ENCODE results near the gene DGCR2.
"Not testable (repeated sequence)": the region's sequence is repeated elsewhere in the genome, so short reads cannot be mapped to it uniquely, and the experiment has no call there.

Gene DGCR2

DNA sequence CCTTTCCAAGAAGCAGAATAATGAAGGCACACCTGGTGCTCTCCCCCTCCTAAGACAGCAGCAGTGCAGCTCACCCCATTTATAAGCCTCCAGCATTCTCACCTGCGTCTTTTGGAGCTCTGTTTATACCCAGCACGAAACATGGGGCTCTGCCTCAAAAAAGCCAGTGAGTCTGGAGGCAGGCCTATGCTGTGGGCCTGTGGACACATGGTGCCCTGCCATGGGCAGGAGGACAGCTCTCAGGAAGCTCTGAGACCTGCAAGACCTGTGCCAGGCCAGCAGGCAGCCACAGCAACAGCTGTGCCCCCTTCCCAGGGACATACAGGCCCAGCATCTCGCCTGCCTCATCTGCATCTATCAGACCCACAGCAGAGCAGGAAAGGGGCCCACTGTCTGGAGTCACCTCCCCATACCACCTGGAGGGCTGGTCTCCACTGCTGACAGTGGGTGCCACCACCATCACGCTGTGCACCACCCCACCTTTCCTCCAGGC is 64.2 kb downstream of the DGCR2 start:
- DNase-seq = no peak

DNA sequence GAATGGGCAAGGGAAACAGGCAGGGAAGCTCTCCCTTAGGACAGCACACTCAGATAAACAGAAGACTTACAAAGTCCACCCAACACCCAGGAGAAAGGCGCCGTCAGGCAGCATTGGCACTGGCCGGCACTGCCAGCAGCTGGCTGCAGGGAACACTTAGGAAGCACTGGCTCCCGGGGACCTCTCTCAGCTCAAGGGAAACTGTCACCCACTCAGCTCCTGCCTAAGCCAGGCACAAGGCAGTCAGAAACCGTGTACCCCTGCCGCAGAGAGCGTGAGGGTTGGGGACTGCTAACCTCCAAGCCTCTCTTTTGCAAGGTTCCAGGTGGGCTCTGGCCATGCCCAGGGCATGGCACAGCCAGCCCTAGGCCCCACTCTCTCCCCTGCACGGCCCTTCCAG is 64.7 kb downstream of the DGCR2 start:
- DNase-seq = no peak

DNA sequence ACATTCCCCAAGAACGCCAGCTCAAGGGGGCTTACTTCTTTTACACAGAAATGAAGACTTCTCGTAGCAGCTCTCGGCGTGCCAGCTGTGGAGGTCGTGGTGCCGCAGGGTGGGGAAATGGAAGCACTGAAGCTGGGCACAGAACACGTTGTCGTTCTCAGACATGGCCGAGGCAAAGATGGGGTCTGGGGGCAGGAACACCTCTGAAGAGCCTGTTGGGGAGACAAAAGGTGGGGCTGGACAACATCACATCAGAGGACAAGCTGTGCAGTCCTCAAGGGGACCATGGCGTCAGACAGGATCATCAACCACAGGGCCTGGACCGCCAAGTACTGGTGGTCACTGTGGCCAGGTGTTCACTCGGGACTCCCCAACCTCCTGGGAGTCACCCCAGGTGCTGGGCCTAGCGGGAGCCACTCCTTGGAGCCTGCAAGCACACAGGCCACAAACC is 65.2 kb downstream of the DGCR2 start:
- no peak for DNase-seq

DNA sequence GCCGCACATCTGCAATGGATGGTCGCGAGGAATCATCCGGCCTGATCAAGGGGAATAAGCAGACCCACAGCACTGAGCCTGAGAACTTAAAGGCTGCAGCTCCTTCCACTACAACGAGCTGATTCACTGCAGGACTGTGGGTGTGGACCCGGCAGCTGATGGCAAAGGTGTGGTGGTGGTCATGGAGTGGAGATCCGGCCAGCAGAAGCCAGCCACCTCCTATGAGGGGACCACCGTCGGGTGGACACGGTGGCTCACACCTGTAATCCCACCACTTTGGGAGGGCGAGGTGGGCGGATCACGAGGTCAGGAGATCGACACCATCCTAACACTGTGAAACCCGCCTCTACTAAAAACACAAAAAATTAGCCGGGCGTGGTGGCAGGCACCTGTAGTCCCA is 66.4 kb downstream of the DGCR2 start:
- no peak for DNase-seq

DNA sequence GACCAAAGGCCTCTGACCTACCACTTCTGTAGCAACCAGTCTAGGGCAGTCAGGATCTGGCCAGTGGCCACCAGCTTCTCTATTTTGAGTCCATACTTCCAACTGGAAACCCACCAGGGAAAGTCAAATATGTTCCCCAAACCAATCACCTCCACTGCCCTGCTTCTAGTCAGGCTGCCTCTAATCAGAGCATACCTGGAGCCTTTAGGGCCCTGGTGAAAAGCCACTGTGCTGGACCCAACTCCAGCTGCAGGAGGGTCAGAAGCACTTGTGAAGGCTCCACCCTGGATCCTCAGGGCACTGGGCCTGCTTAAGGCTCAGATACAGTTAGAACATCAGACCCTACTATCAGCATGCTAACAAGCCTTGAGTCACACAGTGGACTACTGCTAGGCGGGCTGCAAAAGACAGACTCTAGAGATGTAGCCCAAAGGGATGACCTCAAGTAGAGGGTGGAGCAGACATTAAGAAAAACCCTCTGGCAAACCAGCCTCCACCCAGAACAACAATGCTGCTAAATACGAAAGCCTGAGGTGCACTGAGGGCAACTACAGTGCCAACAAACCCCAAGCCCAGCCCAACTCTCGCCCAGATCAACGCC is 69.2 kb downstream of the DGCR2 start:
- DNase-seq = no peak

DNA sequence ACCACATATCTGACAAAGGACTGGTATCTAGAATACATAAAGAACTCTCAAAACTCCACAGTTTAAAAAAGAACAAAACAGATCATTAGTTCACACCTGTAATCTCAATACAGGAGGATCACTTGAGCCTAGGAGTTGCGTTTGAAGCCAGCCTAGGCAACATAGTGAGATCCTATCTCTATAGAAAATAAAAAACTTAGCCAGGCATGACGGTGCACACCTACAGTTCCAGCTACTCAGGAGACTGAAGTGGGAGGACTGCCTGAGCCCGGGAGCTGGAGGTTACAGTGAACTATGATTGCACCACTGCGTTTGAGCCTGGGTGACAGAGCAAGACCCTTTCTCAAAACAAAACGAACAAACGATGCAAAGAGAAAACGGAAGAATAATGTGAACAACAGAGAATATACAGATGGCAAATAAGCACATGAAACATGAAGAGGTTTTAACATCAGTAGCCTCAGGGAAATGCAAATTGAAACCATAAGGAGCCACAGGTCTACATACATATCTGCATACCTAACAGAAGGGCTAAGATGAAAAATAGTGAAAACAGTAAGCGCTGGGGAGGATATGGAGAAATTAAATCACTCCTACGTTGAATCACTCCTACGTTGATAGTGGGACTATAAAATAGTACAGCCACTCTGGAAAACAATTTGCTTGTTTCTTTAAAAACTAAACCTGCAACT is 70.7 kb downstream of the DGCR2 start:
- no peak for DNase-seq

DNA sequence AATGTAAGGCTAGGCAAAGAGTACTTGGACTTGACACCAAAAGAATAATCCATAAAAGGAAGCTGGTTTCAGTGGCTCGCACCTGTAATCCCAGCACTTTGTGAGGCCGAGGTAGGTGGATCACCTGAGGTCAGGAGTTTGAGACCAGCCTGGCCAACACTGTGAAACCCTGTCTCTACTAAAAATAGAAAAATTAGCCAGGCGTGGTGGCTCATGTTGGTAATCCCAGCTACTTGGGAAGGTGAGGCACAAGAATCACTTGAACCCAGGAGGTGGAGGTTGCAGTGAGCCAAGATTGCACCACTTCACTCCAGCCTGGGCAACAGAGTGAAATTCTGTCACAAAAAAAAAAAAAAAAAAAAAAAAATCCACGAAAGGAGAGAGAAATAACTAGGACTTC is 71.4 kb downstream of the DGCR2 start:
- not testable (repeated sequence) for DNase-seq

DNA sequence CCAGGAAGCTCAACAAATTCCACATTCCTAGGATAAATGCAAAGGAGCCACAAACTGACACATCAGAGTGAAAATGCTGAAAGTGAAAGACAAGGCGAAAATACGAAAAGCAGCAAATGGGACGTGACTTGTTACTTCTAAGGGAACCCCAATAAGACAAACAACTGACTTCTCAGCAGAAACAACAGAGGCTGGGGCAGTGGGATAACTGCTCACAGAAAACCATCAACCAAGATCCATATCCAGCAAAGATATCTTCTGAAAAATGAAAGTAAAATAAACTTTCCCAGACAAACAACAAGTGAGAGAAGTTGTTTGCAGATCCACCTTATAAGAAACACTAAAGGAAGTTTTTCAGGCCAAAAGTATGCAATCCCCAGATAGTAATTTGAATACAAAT is 72.1 kb downstream of the DGCR2 start:
- no peak for DNase-seq

DNA sequence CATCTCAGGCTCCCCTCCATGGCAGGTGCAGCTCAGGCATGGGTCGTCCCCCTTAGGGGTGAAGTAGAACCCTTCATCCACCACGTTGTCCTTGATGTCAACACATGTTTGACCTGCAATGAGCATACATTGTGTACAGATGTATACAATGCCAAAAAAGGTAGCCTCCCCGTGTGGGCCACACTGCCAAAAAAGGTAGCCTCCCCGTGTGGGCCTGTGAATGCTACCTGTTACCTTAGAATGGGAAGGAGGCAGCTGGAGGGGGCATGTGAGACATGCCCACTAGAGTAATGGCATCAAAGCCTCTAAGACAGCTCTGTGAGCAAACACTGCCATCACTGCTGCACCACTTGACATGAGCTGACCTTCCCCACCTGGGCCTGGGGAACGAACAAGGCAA is 73.7 kb downstream of the DGCR2 start:
- DNase-seq = no peak

DNA sequence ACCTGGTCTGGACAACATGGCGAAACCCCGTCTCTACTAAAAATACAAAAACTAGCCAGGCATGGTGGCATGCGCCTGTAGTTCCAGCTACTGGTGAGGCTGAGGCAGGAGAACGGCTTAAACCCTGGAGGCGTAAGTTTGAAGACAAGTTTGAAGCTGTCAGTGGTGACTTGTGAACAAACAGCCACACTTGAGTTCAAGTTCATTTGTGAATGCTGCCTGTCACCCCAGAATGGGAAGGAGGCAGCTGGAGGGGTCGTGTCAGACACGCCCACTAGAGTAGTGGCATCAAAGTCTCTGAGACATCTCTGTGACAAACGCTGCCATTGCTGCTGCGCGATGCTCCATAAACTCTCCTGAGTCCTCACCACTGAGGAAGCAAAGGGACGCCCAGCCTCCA is 74.2 kb downstream of the DGCR2 start:
- DNase-seq = no peak

DNA sequence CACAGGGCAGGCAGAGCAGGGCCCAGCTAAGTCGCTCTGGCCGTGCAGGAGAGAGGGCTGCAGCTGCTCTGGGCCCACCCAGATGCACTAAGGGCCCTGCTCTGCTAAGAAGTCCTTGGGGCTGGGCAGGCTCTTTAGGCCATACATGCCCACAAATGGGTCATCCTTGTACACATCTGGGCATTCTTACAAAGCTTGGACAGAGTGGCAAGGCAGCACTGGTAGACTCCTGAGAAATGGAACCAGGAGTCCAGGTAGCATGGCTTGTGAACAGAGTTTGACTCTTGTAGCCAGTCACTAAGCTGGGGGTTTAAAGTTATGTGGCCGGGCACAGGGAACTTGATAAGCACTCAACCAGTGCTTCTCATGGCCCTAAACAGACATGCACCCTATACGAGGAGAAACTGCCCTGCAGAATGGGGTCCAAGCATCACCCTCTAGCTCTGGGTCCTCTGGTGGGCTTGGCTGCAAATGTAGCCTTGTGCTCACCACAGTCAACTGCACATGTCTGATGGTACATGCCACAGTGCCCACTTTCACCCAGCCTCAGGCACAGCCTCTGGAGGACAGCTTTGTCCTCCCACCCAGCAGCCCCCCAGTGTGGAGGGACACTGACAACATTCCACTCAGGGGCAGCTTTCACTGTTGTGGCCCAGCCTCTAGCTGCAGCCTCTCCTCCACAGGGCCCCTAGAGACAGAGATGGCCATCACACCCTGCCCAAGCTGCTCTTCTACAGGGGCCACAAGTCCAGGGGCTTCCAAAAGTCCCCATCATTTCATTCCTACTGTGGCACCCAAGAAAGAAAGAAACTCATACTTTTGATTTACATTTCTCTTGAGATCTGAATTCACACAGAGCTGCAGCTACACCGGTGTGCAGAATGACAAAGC is 75.2 kb downstream of the DGCR2 start:
- DNase-seq = no peak

DNA sequence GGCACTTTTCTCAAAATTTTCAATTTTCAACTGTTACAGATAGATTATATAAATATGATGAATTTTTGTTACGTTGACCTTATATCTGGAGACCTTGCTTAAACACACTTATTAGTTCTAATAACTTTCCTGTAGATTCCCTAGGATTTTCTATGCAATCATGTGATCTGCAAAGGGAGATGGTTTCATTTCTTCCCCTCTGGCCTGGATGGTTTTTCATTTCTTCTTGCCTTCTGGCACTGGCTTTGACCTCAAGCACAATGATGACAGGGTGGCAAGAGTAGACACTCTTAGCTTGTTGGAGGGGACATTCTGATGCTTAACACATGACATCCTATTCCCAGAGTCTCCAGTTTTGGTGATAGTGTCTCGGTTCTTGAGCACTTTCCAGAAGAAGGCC is 75.9 kb downstream of the DGCR2 start:
- no peak for DNase-seq

DNA sequence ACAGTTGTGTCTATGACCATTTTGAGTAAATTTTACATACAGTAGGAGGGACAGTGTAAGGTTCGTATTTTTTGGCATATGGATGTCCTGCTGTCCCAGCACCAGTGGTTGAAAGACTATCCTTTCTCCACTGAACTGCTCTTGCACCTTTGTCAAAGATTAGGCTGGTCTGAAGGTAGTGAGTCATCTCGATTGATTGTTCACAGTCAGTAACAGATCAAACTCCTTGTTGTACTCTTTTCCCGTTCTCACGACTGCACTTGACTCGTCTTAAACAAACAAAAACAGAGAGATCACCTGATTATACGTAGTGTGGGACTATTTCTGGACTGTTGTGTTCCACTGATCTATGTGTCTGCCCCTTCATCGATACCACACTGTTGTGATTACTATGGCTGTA is 77.1 kb downstream of the DGCR2 start:
- no peak for DNase-seq

DNA sequence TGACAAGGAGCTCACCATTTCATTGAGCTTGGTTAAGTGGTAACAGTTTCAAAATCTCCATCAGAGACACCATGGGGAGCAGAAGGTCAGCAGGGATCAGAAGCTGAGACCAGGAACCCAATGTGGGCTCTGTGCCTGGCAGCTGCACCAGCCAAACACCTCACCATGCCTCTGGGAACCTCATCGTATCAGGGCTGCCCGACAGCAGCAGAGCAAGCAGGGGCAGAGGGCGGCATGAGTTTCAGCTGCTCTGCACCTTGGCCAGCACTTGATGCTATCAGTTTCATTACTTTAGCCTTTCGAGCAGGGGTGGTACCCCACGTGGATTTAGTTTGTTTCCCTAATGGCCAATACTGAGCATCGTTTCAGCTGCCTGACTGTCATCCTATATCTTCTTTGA is 77.8 kb downstream of the DGCR2 start:
- no peak for DNase-seq

DNA sequence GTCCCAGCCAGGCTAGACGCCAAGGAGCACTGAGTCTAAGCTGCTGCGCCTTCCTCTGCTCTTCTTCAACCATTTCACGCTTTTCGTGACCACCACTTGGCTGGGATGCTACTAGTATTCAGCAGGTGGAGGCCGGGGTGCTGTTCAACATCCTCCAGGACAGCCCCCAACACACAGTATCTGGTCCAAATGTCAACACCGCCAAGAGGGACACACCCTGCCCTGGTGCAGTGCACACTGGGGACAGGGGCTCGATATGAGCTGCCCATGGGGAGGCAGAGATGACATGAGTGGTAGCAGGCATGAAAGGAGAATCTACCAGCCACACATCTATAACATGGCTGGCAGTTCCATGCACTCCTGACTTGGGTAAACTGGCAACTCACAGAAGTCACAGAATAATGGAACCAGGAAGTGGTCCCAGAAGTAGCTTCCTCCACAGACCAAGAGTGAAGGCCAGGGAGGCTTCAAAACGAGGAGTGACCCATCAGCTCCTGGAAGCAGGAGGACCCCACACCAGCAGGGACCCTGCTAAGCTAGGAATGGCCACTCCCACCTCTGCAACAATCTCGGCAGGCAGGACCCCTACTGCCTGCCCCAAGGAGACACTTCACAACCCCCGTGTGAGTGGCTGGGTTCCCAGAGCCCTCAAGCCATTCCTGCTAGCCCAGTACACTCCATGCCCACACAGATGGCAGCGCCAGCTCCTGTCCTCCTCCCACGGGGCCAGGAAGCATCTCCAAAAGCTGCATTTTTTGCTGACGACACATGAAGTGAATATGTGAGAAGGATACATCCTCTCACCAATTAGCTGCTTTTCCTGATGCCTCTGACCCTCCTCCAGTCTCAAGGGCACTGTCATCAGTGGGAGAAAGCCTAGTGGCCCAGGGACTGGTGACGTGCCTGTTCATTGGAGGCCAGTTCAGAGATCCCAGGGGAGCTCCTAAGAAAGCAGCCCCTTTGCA is 78.8 kb downstream of the DGCR2 start:
- no peak for DNase-seq

DNA sequence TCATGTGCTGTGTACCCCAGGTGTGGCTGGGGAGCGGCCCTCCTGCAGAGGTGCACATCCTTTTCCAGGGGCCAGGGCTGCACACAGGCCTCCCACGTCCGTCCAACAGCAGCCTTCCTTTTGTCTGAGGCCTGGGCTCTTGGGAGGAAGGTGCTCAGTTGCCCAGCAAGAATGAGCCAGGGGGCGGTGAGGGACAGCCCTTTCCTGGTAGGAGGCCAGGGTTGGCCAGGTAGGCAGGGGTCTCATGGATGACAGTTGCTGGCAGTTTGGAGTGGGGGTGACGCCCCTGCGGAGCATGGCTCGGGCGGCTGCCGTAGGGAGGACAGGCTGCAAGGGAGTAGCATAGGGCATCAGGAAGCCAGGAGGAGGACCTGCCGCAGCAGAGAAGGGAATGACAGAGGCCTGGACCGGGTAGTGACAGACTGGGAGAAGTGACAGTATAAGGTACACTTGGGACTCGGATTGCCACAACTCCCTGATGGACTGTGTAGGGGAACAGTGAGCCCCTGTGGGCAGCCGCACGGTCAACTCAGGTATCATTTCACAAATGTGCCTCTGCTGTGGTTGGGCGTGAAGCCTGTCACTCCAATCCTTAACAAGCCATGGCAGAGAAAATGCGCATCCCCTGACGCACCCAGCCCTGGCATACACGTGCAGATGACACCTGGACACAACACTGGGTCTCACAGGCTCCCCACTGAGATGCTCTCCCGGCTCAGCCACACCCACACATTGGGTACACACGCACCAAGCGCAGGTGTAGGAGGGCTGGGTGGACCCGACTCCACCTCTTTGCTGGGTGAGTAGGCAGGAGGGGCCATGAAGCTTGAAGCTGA is 79.7 kb downstream of the DGCR2 start:
- DNase-seq = no peak

DNA sequence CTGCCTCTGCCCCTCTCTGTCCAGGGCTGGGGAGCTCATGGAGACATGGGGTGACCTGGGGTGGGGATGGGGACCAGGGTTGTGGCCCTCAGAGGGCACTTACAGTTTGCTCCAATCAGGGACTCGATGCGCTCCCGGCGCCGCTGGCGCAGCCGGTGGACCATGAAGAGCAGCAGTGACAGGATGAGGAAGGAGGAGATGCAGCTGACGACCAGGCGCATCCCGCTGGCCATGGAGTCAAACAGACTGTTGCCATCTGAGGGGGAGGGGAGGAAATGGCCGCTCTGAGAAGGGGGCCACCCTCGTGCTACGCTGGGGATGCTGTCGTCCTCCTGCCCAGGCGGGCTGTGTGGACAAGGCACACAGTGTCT is 80.5 kb downstream of the DGCR2 start:
- DNase-seq = no peak

DNA sequence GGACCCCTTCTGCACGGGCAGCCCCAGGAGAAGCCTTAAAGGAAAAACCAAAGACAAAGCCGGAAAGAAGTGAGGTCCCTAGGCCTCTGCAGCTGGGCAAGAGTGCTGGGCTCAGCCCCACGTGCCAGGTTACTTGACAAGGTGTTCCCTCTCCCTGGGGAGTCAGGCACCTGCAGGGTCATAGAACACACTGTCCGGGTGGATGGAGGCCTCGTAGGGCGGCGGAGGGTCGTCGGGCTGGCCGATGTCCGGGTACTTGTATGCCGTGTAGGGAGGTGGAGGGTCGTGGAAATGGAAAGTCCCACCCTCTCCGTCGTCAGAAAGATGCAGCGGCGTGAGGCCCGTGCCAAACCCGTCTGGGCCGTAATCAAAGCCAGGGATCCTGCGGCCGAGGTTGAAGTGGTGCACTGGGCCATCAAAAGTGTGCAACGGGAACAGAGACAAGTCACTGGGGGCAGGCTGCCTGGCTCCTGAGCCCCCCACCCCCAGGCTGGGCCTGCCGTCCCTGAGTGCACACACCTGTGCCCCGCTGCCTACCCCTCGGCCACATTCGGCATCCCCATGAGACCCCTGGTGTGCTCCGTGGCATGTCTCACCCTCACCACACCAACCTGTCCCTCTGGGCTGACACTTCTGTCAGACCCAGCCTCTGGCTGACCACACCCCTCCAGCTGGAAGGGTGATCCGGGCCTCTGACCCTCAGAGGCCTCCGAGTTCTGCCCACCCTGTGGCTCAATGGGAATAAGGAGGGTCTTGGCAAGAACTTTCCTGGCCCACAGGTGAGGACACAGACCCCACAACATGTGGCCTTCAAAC is 81.1 kb downstream of the DGCR2 start:
- DNase-seq = no peak

DNA sequence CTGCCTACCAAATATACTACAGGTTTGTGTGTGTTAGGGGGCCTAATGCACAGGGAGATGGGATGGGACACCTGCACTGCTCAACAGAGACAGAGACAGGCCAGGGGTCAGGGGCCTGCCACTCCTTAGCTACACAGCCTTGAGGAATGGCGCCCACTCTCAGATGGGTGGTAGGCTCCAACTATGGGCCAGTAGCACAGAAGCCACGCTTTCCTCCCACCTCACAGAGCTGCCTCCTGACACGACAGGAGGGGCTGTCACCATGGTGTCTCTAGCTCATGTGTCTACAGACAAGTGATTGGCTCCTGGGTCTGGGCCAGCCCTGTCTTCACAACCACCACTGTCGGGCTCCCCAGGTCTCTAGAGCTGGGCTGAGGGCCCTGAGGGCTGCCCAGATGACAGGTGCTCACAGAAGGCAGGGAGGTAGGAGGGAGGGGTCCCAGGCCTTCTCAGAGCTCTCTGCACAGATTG is 81.8 kb downstream of the DGCR2 start:
- DNase-seq = no peak

DNA sequence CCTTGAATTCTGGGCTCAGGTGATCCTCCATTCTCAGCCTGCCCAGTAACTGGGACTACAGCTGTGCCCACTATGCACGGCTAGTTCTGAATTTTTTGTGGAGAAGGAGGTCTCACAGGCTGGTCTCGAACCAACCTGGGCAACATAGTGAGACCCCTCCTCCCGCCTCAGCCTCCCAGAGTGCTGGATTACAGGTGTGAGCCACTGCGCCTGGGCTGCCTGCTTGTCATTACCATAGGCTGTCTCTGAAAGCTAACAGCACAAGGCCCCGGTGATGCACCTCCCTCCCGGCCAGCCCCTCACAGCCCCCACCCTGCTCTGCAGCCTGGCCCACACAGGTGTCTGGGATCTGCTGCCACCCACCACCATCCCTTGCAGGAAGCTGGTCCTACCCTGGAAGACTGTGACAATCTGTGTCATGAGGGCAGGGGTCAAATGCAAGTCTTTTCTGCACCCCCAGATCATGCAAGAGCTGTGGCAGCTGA is 82.4 kb downstream of the DGCR2 start:
- DNase-seq = no peak

DNA sequence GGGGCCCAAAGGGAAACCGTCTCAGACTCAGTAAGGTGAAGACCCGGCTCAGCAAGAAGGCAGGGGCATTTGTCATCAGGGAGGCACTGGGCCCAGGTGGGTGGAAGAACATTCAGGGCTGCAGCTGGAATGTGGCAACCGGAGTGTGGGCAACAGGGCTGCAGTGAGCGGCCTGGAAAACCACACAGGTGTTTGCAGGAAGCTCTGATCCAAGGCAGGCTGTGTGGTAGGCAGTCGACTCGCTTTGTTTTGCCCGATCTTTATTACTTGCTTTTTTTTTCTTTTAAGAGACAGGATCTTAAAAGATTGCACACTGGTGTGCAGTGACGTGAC is 82.8 kb downstream of the DGCR2 start:
- DNase-seq = no peak
